SK-N-SH (cell line): ENCODE data around the gene KRT4. TPM values are rescaled to one million over a fixed set of nuclear protein-coding genes. Genes with fewer than 3 reads are reported as not detected.

Source experiments
- CTCF ChIA-PET: fragments of 300-600, 350-600 bp; formaldehyde crosslinking; extraction: SDS; loops from one replicate; lab custom pipeline; 2021; lab: Yijun Ruan, JAX
- POLR2A ChIA-PET: fragments of 350-600 bp; sonication (Branson Sonifier 250); formaldehyde crosslinking; extraction: SDS; loops from one replicate; lab custom pipeline; 2020; ENCODE audit warnings: antibody characterized with exemption, inconsistent platforms; lab: Yijun Ruan, JAX
- DNase-seq: peaks from one replicate; pipeline ENCODE4 v3.0.0; 2012
- H2AFZ ChIP-seq: fragments of 200-600 bp; sonication (generic); 2 replicates; pipeline ENCODE4 v1.8.1; 2016; ENCODE audit warnings: antibody characterized with exemption, mild to moderate bottlenecking, low read depth
- H3F3A ChIP-seq: fragments of 200-600 bp; sonication (generic); replicated peaks from 2 replicates; pipeline ENCODE3; 2016; ENCODE audit warnings: antibody characterized with exemption, mild to moderate bottlenecking; ENCODE audit not compliant: insufficient read depth
- H3K27ac ChIP-seq, 2 experiments: fragments of 200-500 bp in 1 of 2; fragments of 200-600 bp in 1 of 2; sonication (Bioruptor generic) in 1 of 2; sonication (generic), shearing (Covaris generic) in 1 of 2; 2 replicates each; pipeline versions ENCODE4 v1.5.1 to v1.6.1; 2014 to 2016; ENCODE audit warnings: low read depth in 2 of 2, inconsistent platforms in 1 of 2, low read length in 1 of 2, mild to moderate bottlenecking in 1 of 2, mixed read lengths in 1 of 2
- H3K27me3 ChIP-seq: fragments of 200-600 bp; sonication (generic), shearing (Covaris generic); 2 replicates; pipeline ENCODE4 v1.6.1; 2016; ENCODE audit warnings: mixed run types; ENCODE audit not compliant: insufficient read depth
- H3K36me3 ChIP-seq, 2 experiments: fragments of 200-500 bp in 1 of 2; fragments of 200-600 bp in 1 of 2; sonication (Bioruptor generic) in 1 of 2; sonication (generic) in 1 of 2; replicated peaks in 1 of 2; 2 replicates each; pipeline versions ENCODE3 to v1.5.1; 2014 to 2016; ENCODE audit warnings: low read length in 1 of 2, mild to moderate bottlenecking in 1 of 2; ENCODE audit not compliant: insufficient read depth in 2 of 2, control insufficient read depth in 1 of 2
- H3K4me1 ChIP-seq, 2 experiments: fragments of 200-500 bp in 1 of 2; fragments of 200-600 bp in 1 of 2; sonication (Bioruptor generic) in 1 of 2; sonication (generic), shearing (Covaris generic) in 1 of 2; 2 replicates each; pipeline versions ENCODE4 v1.5.1 to v1.6.1; 2014 to 2016; ENCODE audit warnings: low read depth in 1 of 2, low read length in 1 of 2, mixed run types in 1 of 2; ENCODE audit not compliant: insufficient read depth in 2 of 2, control insufficient read depth in 1 of 2
- H3K4me2 ChIP-seq: fragments of 200-600 bp; sonication (generic), shearing (Covaris generic); 2 replicates; pipeline ENCODE4 v1.6.1; 2017; ENCODE audit warnings: mixed run types
- H3K4me3 ChIP-seq, 2 experiments: fragments of 200-500 bp in 1 of 2; fragments of 200-600 bp in 1 of 2; sonication (Bioruptor generic) in 1 of 2; sonication (generic), shearing (Covaris generic) in 1 of 2; 2 replicates each; pipeline versions ENCODE4 v1.5.1 to v1.8.1; 2014 to 2016; ENCODE audit warnings: low read depth in 2 of 2, inconsistent platforms in 1 of 2, low read length in 1 of 2, mild to moderate bottlenecking in 1 of 2, mixed read lengths in 1 of 2, moderate library complexity in 1 of 2
- H3K79me2 ChIP-seq: fragments of 200-600 bp; sonication (generic); 2 replicates; pipeline ENCODE4 v1.8.1; 2017; ENCODE audit warnings: mild to moderate bottlenecking; ENCODE audit not compliant: insufficient read depth
- H3K9ac ChIP-seq: fragments of 200-600 bp; sonication (generic); 2 replicates; pipeline ENCODE4 v1.6.1; 2017; ENCODE audit warnings: mixed run types
- H3K9me2 ChIP-seq: fragments of 200-600 bp; sonication (generic); 2 replicates; pipeline ENCODE4 v1.6.1; 2017; ENCODE audit warnings: mixed run types
- H3K9me3 ChIP-seq: fragments of 200-600 bp; sonication (generic); 2 replicates; pipeline ENCODE4 v1.6.1; 2017; ENCODE audit warnings: mixed run types, mild to moderate bottlenecking, moderate library complexity
- H4K20me1 ChIP-seq: fragments of 200-600 bp; sonication (generic); 2 replicates; pipeline ENCODE4 v1.6.1; 2017; ENCODE audit warnings: mild to moderate bottlenecking, mixed run types; ENCODE audit not compliant: insufficient read depth
- EZH2phosphoT487 ChIP-seq: fragments of 200-600 bp; sonication (generic); IDR thresholded peaks from 2 replicates; pipeline ENCODE4 v1.6.1; 2017; ENCODE audit warnings: low read depth, mixed run types, mild to moderate bottlenecking, antibody characterized with exemption, moderate library complexity, borderline replicate concordance
- GABPA ChIP-seq: IDR thresholded peaks from 2 replicates; pipeline ENCODE4 v1.4.0; 2012; ENCODE audit warnings: low read depth, mild to moderate bottlenecking
- JUND ChIP-seq: IDR thresholded peaks from 2 replicates; pipeline ENCODE4 v1.4.0; 2012
- NFIC ChIP-seq: IDR thresholded peaks from 2 replicates; pipeline ENCODE4 v1.4.0; 2012; ENCODE audit warnings: borderline replicate concordance
- NRF1 ChIP-seq: IDR thresholded peaks from 2 replicates; pipeline ENCODE4 v1.6.1; 2012; ENCODE audit warnings: low read depth, mild to moderate bottlenecking, low read length
- RAD21 ChIP-seq: IDR thresholded peaks from 2 replicates; pipeline ENCODE4 v1.6.1; 2012; ENCODE audit warnings: mild to moderate bottlenecking, low read length
- RFX5 ChIP-seq: IDR thresholded peaks from 2 replicates; pipeline ENCODE4 v1.6.1; 2012; ENCODE audit warnings: mild to moderate bottlenecking, improper control_type of control experiment, low read length
- RXRA ChIP-seq: IDR thresholded peaks from 2 replicates; pipeline ENCODE4 v1.4.0; 2012; ENCODE audit warnings: low read depth, mild to moderate bottlenecking, borderline replicate concordance
- TAF1 ChIP-seq: IDR thresholded peaks from 2 replicates; pipeline ENCODE4 v1.6.1; 2012; ENCODE audit warnings: low read depth, mild to moderate bottlenecking, low read length, moderate library complexity, borderline replicate concordance
- TCF12 ChIP-seq: IDR thresholded peaks from 2 replicates; pipeline ENCODE4 v1.4.0; 2012
- TEAD4 ChIP-seq: IDR thresholded peaks from 2 replicates; pipeline ENCODE4 v1.4.0; 2012; ENCODE audit warnings: mild to moderate bottlenecking, borderline replicate concordance; ENCODE audit not compliant: insufficient read depth
- WGBS: methylation state at CpG from one replicate; pipeline ENCODE4 v1.1.6; 2017; ENCODE audit warnings: low lambda C conversion rate; 5-methylcytosine and 5-hydroxymethylcytosine counted together
- polyA plus RNA-seq, 3 experiments: library from polyadenylated mRNA; depleted of rRNA; stranded (reverse); fragments of >200 nt; gene quantifications; 2 replicates each; pipeline ENCODE4 v1.2.3, GENCODE V29; 2012
- TF ChIP-seq, protein P1 (sequence below): fragments of 150-350 bp; IDR thresholded peaks from 2 replicates; pipeline ENCODE4 v1.6.1; 2017; ENCODE audit warnings: antibody characterized with exemption, low read length, low read depth, borderline replicate concordance
- TF ChIP-seq, protein P2 (sequence below): IDR thresholded peaks from 2 replicates; pipeline ENCODE4 v1.4.0; 2012; ENCODE audit warnings: low read depth, borderline replicate concordance
- TF ChIP-seq, protein P3 (sequence below): fragments of 200-600 bp; sonication (generic); IDR thresholded peaks from 2 replicates; pipeline ENCODE4 v1.6.1; 2017; ENCODE audit warnings: antibody characterized with exemption, mild to moderate bottlenecking, moderate library complexity

The KRT4 gene
- polyA plus RNA-seq, 1 of the 3 experiments (the other 2 are of a cell fraction): not detected

DNA sequence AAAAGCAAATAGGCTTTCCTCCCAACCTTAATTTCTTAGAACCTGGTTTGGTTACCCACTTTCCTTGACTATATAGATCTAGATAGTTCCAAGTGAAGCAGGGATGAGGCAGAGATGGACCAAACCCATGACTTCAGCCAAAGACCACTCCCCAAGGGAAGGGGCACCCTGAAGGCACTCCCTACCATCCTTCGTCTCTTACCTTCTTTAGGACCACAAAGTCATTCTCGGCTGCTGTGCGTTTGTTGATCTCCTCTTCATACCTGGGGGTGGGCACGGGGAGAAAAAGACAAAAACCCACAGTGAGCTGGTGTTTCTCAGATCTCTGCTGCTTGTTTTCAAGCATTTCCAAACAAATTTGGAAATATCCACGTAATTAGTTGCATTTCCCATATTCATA, 3.4 kb downstream of the KRT4 start (continued):
- TF ChIP-seq EZH2phosphoT487: no peak

DNA sequence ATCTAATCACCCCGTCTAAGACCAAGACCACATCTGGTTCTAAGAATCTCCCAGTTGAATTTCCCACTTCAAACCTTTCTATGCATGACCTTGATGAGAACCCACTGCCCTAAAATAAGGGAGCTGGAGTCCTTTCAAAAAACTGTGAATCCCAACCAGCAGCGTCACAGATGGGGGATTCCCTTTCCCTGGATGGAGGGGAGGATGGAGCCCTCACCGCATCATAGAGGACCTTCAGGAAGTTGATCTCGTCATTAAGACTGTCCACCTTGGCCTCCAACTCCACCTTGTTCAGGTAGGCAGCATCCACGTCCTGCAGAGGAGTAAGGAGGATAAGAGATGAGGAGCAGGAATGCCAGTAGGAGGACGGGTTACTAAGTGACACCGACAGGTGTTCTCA, 4.8 kb downstream of the KRT4 start:
- no peak overlapping the region for H2AFZ ChIP-seq
- no peak overlapping the region for H3K4me3 ChIP-seq
- no peak overlapping the region for H3K27ac ChIP-seq
- WGBS: 41% methylated on average over 7 of the region's 7 CpGs
- H3K9me2 ChIP-seq: no peaks in the 10 kb centered on the region
- H3K9ac ChIP-seq: no peak overlapping the region
- no peaks in the 10 kb centered on the region for H3F3A ChIP-seq
- DNase-seq: no peak
- no peaks in the 10 kb centered on the region for H4K20me1 ChIP-seq
- no peaks in the 10 kb centered on the region for H3K9me3 ChIP-seq
- H3K36me3 ChIP-seq: no peaks in the 10 kb centered on the region
- no peaks in the 10 kb centered on the region for H3K4me1 ChIP-seq
- ChIA-PET POLR2A (no interaction called here), CTCF (interaction anchor here (1.0 kb wide), 1 partner anchor 437 kb away, joined by 3 read pairs; no protein-coding TSS in a partner anchor)
- TF ChIP-seq TAF1 (no peak), EZH2phosphoT487 (no peak), JUND (no peak), NFIC (no peak), RFX5 (no peak), TCF12 (no peak), GABPA (no peak), NRF1 (no peak), RAD21 (no peak), TEAD4 (no peak), RXRA (no peak)
- TF ChIP-seq, protein P1, sequence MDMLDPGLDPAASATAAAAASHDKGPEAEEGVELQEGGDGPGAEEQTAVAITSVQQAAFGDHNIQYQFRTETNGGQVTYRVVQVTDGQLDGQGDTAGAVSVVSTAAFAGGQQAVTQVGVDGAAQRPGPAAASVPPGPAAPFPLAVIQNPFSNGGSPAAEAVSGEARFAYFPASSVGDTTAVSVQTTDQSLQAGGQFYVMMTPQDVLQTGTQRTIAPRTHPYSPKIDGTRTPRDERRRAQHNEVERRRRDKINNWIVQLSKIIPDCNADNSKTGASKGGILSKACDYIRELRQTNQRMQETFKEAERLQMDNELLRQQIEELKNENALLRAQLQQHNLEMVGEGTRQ: no peak
- TF ChIP-seq, protein P2, sequence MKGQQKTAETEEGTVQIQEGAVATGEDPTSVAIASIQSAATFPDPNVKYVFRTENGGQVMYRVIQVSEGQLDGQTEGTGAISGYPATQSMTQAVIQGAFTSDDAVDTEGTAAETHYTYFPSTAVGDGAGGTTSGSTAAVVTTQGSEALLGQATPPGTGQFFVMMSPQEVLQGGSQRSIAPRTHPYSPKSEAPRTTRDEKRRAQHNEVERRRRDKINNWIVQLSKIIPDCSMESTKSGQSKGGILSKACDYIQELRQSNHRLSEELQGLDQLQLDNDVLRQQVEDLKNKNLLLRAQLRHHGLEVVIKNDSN: no peak
- TF ChIP-seq, protein P3, sequence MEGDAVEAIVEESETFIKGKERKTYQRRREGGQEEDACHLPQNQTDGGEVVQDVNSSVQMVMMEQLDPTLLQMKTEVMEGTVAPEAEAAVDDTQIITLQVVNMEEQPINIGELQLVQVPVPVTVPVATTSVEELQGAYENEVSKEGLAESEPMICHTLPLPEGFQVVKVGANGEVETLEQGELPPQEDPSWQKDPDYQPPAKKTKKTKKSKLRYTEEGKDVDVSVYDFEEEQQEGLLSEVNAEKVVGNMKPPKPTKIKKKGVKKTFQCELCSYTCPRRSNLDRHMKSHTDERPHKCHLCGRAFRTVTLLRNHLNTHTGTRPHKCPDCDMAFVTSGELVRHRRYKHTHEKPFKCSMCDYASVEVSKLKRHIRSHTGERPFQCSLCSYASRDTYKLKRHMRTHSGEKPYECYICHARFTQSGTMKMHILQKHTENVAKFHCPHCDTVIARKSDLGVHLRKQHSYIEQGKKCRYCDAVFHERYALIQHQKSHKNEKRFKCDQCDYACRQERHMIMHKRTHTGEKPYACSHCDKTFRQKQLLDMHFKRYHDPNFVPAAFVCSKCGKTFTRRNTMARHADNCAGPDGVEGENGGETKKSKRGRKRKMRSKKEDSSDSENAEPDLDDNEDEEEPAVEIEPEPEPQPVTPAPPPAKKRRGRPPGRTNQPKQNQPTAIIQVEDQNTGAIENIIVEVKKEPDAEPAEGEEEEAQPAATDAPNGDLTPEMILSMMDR: no peak
- H3K79me2 ChIP-seq: no peaks in the 10 kb centered on the region
- H3K4me2 ChIP-seq: no peak overlapping the region
- peaks cover 17% of the 10 kb centered on the region; the same call in 1 of the 2 replicates for H3K27me3 ChIP-seq
